Memory B cell (primary cell): ENCODE results near the gene RAD17.
"Not testable (repeated sequence)": the region's sequence is repeated elsewhere in the genome, so short reads cannot be mapped to it uniquely, and the experiment has no call there.

Experiments used
- ATAC-seq: fragments of 150-1000 bp; cut with Tn5 transposase; 2 replicates; pipeline ENCODE4 v1.10.0; 2021; ENCODE audit warnings: low read depth, mild to moderate bottlenecking, moderate library complexity
- DNase-seq, 2 donors: peaks; one replicate each; pipeline ENCODE4 v3.0.0; 2022; ENCODE audit warnings: low spot score in 2 of 2
- H3K27ac Mint-ChIP-seq: one replicate; pipeline ENCODE4 v1.8.0; 2022; ENCODE audit warnings: mild to moderate bottlenecking, moderate library complexity, mixed read lengths
- H3K27me3 Mint-ChIP-seq: one replicate; pipeline ENCODE4 v1.8.0; 2022; ENCODE audit warnings: mixed read lengths
- H3K36me3 Mint-ChIP-seq: one replicate; pipeline ENCODE4 v1.8.0; 2022; ENCODE audit warnings: mild to moderate bottlenecking, mixed read lengths
- H3K4me1 Mint-ChIP-seq: one replicate; pipeline ENCODE4 v1.8.0; 2022; ENCODE audit warnings: mixed read lengths
- H3K4me3 Mint-ChIP-seq: one replicate; pipeline ENCODE4 v1.8.0; 2022; ENCODE audit warnings: mild to moderate bottlenecking, moderate library complexity, mixed read lengths
- H3K9me3 Mint-ChIP-seq: one replicate; pipeline ENCODE4 v1.8.0; 2022; ENCODE audit warnings: mixed read lengths

The RAD17 gene, protein sequence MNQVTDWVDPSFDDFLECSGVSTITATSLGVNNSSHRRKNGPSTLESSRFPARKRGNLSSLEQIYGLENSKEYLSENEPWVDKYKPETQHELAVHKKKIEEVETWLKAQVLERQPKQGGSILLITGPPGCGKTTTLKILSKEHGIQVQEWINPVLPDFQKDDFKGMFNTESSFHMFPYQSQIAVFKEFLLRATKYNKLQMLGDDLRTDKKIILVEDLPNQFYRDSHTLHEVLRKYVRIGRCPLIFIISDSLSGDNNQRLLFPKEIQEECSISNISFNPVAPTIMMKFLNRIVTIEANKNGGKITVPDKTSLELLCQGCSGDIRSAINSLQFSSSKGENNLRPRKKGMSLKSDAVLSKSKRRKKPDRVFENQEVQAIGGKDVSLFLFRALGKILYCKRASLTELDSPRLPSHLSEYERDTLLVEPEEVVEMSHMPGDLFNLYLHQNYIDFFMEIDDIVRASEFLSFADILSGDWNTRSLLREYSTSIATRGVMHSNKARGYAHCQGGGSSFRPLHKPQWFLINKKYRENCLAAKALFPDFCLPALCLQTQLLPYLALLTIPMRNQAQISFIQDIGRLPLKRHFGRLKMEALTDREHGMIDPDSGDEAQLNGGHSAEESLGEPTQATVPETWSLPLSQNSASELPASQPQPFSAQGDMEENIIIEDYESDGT

GRCh38 chr5:69369340-69370121 lies at the start of gene RAD17, which contains the start of the genes AK6 and TAF9:
Gene RAD17 (plus strand): TSS chr5:69369818. CDS start chr5:69372209, 2,391 bp downstream.
Gene AK6 (minus strand): TSS chr5:69369520. CDS start chr5:69369490, 30 bp downstream.
Gene TAF9 (minus strand): TSS chr5:69369520. CDS start chr5:69365737, 3,783 bp downstream.
- DNase-seq (peak; percentile 93 to 98), ATAC-seq (peak; percentile 88)
- Mint-ChIP-seq H3K36me3 (peaks cover 13% of the 10 kb centered on the region), H3K27me3 (no peaks in the 10 kb centered on the region), H3K27ac (peak within 1 kb of the TSS; percentile 99), H3K9me3 (no peaks in the 10 kb centered on the region), H3K4me1 (peaks cover 18% of the 10 kb centered on the region), H3K4me3 (peak within 1 kb of the TSS; percentile 90)

GRCh38 chr5:69326365-69326764 lies 43.3 kb upstream of the RAD17 start:
- ATAC-seq (no peak), DNase-seq (no peak)
- Mint-ChIP-seq H3K36me3 (peaks cover 2% of the 10 kb centered on the region), H3K9me3 (no peaks in the 10 kb centered on the region), H3K27ac (peak overlapping the region; percentile 73), H3K4me1 (peaks cover 2% of the 10 kb centered on the region), H3K27me3 (no peaks in the 10 kb centered on the region), H3K4me3 (no peak overlapping the region)

GRCh38 chr5:69329905-69330489 lies 39.6 kb upstream of the RAD17 start:
- Mint-ChIP-seq H3K27me3 (no peaks in the 10 kb centered on the region), H3K4me3 (no peak overlapping the region), H3K9me3 (no peaks in the 10 kb centered on the region), H3K27ac (peak overlapping the region; percentile 74), H3K4me1 (peaks cover 12% of the 10 kb centered on the region), H3K36me3 (peaks cover 2% of the 10 kb centered on the region)
- no peak for DNase-seq
- no peak for ATAC-seq

DNA sequence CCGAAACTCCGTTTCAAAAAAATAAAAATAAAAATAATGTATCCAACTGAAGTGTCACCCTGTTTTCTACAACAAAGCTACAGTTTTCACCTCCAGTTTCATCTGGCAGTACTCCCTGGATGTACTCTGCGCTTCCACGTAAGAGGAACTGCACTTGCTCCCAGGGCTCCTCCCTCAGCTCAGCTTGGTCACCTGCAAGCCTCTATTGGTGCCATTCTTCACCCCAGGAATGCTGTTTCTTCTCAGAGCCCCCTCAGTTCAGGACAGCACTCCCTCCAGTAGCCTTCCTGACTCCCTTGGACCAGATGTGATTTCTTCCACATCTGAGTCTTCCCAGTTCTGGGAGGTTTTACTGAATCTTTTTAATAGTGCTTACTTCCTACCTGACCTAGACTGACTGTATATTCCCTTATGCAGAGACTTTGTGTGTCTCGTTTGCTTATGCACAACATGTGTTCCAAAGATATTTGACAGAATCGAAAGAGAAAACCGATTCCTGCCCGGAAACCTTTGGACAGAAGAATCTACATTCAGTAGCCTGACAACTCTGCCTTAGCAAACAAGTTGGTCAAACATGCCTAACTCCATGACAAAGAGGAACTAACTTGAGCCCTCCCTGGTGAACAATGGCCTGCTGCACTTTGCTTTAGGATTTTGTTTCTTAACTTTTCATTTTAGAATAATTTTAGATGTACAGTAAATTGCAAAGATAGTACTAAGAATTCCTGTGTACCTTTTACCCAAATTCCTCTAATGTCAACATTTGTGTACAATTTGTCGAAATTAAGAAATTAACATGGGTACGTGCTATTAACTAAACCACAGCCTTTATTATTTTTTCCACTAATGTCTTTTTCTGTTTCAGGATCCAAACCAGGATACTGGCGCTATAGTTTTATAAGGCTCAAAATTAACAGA lies 37.8 kb upstream of the RAD17 start:
- no peaks in the 10 kb centered on the region for H3K27me3 Mint-ChIP-seq
- DNase-seq (no peak), ATAC-seq (no peak)
- H3K9me3 Mint-ChIP-seq, result no peaks in the 10 kb centered on the region
- H3K27ac Mint-ChIP-seq, result peak overlapping the region; percentile 90
- peaks cover 10% of the 10 kb centered on the region for H3K4me1 Mint-ChIP-seq
- peak overlapping the region; percentile 97 for H3K4me3 Mint-ChIP-seq
- H3K36me3 Mint-ChIP-seq, result peaks cover 2% of the 10 kb centered on the region

GRCh38 chr5:69333668-69334315 lies 35.8 kb upstream of the RAD17 start:
- peaks cover 10% of the 10 kb centered on the region for H3K4me1 Mint-ChIP-seq
- not testable (repeated sequence) for H3K27ac Mint-ChIP-seq, H3K27me3 Mint-ChIP-seq, DNase-seq, H3K4me3 Mint-ChIP-seq, H3K9me3 Mint-ChIP-seq, ATAC-seq, H3K36me3 Mint-ChIP-seq

GRCh38 chr5:69334793-69335268 lies 34.8 kb upstream of the RAD17 start:
- peak overlapping the region; percentile 25 for H3K4me3 Mint-ChIP-seq
- no peaks in the 10 kb centered on the region for H3K9me3 Mint-ChIP-seq
- DNase-seq (peak; percentile 49 to 56), ATAC-seq (peak; percentile 64)
- no peak overlapping the region for H3K27ac Mint-ChIP-seq
- peaks cover 10% of the 10 kb centered on the region for H3K4me1 Mint-ChIP-seq
- H3K27me3 Mint-ChIP-seq, result no peaks in the 10 kb centered on the region
- H3K36me3 Mint-ChIP-seq, result peaks cover 2% of the 10 kb centered on the region

DNA sequence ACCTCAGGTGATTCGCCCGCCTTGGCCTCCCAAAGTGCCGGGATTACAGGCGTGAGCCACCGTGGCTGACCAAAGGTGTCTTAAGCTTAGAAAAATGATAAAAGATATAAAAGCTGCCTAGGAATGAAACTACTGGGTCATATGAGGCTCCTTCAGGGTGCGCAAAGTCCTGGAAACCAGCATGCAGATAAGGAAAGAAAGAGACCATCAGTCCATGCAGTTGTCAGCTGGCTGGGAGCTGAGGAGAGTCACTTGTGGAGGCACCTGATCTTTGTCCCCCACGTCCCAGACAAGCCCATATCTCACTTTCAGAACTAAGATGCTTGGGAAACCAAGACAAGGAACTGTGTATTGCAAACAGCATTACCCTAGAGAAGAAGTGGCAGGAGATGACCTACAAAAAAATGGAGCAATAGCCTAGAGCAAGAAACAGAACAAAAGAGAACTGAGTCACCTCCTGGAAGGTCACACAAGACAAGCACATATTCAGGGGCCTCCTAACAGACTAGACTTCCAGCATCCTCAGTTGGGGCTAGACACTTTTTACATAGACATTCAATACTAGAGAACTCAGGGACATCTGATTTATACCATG lies 34.2 kb upstream of the RAD17 start:
- no peaks in the 10 kb centered on the region for H3K36me3 Mint-ChIP-seq
- no peaks in the 10 kb centered on the region for H3K9me3 Mint-ChIP-seq
- ATAC-seq (no peak), DNase-seq (no peak)
- H3K4me1 Mint-ChIP-seq, result peaks cover 10% of the 10 kb centered on the region
- H3K27me3 Mint-ChIP-seq, result no peaks in the 10 kb centered on the region
- H3K27ac Mint-ChIP-seq, result no peak overlapping the region
- no peak overlapping the region for H3K4me3 Mint-ChIP-seq

GRCh38 chr5:69341520-69342161 lies 28.0 kb upstream of the RAD17 start:
- Mint-ChIP-seq H3K4me1 (no peaks in the 10 kb centered on the region), H3K27me3 (no peaks in the 10 kb centered on the region)
- DNase-seq, result no peak

GRCh38 chr5:69343083-69343482 lies 26.5 kb upstream of the RAD17 start:
- no peaks in the 10 kb centered on the region for H3K9me3 Mint-ChIP-seq
- DNase-seq, result no peak
- no peak for ATAC-seq
- H3K36me3 Mint-ChIP-seq, result peaks cover 2% of the 10 kb centered on the region
- H3K27ac Mint-ChIP-seq, result no peak overlapping the region
- H3K4me3 Mint-ChIP-seq, result no peak overlapping the region
- no peaks in the 10 kb centered on the region for H3K4me1 Mint-ChIP-seq
- no peaks in the 10 kb centered on the region for H3K27me3 Mint-ChIP-seq

More at GRCh38 chr5:69341520-69342161, 28.0 kb upstream of the RAD17 start:
- H3K4me3 Mint-ChIP-seq, result no peak overlapping the region
- no peaks in the 10 kb centered on the region for H3K9me3 Mint-ChIP-seq
- peaks cover 2% of the 10 kb centered on the region for H3K36me3 Mint-ChIP-seq
- H3K27ac Mint-ChIP-seq, result no peak overlapping the region
- ATAC-seq, result no peak

DNA sequence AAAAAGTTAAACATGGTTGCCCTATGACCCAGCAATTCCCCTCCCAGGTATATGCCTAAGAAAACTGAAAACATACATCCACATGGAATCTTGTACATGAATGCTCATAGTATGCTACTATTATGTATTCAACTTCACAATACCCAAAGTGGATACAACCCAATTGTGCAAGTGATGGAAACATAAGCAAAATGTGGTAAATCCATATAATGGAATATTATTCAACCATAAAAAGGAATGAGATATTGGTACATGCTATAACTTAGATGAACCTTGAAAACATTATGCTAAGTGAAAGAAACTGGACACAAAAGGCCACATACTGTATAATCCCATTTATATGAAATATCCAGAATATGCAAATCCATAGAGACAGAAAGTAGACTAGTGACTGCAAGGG lies 19.0 kb upstream of the RAD17 start:
- Mint-ChIP-seq H3K4me3 (no peak overlapping the region), H3K9me3 (no peaks in the 10 kb centered on the region), H3K27ac (no peak overlapping the region), H3K4me1 (no peaks in the 10 kb centered on the region), H3K36me3 (peaks cover 26% of the 10 kb centered on the region), H3K27me3 (no peaks in the 10 kb centered on the region)
- DNase-seq, result no peak
- no peak for ATAC-seq

GRCh38 chr5:69359699-69360098 lies 9.9 kb upstream of the RAD17 start:
- no peaks in the 10 kb centered on the region for H3K9me3 Mint-ChIP-seq
- DNase-seq, result no peak
- no peak for ATAC-seq
- no peak overlapping the region for H3K4me3 Mint-ChIP-seq
- peaks cover 8% of the 10 kb centered on the region for H3K36me3 Mint-ChIP-seq
- H3K27ac Mint-ChIP-seq, result peak overlapping the region; percentile 36
- H3K27me3 Mint-ChIP-seq, result no peaks in the 10 kb centered on the region
- H3K4me1 Mint-ChIP-seq, result peaks cover 5% of the 10 kb centered on the region

GRCh38 chr5:69360442-69360841 lies 9.2 kb upstream of the RAD17 start:
- Mint-ChIP-seq H3K9me3 (no peaks in the 10 kb centered on the region), H3K27ac (peak overlapping the region; percentile 36), H3K36me3 (peaks cover 14% of the 10 kb centered on the region)

More at GRCh38 chr5:69360442-69360841, 9.2 kb upstream of the RAD17 start:
- no peak for DNase-seq
- Mint-ChIP-seq H3K27me3 (no peaks in the 10 kb centered on the region), H3K4me1 (peaks cover 5% of the 10 kb centered on the region), H3K4me3 (no peak overlapping the region)
- ATAC-seq, result no peak
